NCI-H187 (cell line): ENCODE results near the gene PLXNA2.

Experiments
- DNase-seq, 2 experiments: peaks; one replicate each; lab custom pipeline; 2025; lab: John Stamatoyannopoulos, UW

The PLXNA2 gene

GRCh38 chr1:208203848-208204609, 40.2 kb downstream of the PLXNA2 start:
- DNase-seq: no peak

GRCh38 chr1:208203127-208203847, 40.9 kb downstream of the PLXNA2 start:
- peak; percentile 28 to 81 for DNase-seq

DNA sequence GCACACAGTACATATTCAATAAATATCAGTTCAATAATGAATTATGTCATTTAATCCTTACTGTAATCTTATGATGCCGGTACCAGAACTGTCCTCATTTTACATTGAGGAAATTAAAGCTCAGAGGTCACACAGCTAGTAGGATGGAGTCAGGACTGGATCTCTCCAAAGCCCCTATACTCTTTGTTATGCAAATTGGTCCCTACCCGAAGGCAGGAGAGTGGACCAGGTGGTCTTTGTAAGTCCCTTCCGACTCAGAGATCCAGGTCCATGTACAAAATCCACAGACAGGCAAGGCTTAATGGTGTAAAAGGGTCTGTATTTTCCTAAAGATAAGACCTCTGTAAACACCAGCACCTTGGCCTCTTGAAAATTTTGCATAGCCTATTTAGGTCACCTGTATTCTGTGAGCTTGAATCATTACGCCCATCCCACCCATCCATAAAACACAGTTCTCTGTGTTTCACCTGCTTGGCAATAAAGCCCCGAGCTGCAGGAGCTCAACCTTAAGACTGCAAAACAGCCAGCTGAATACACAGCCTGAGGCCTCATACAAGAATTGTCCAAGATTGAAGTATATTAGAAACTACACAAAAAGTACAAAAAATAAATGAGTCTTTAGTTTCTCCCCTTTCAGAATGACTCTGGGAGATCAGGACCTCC, 41.7 kb downstream of the PLXNA2 start:
- peak in 1 of 2 experiments; percentile 9 for DNase-seq

DNA sequence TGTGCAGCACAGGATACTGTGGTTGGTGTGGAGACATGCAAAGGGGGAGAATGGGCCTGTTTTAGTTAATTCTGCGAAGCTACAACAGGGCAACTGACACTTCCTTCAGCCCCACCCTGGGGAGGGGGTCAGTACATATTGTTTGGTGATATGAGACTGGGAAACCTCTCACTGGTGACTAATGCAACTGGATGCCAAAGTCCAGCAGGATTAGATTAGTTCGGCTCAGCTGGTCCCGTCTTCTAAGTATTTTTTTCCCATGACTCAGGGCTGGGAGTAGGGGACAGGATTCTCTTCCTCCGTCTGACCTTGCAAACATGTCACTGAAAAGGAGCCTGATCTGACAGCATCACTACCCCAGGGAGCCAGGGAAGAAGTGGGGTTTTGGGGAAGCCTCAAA, 43.0 kb downstream of the PLXNA2 start:
- no peak for DNase-seq

GRCh38 chr1:208200116-208200515, 44.1 kb downstream of the PLXNA2 start:
- DNase-seq: no peak

DNA sequence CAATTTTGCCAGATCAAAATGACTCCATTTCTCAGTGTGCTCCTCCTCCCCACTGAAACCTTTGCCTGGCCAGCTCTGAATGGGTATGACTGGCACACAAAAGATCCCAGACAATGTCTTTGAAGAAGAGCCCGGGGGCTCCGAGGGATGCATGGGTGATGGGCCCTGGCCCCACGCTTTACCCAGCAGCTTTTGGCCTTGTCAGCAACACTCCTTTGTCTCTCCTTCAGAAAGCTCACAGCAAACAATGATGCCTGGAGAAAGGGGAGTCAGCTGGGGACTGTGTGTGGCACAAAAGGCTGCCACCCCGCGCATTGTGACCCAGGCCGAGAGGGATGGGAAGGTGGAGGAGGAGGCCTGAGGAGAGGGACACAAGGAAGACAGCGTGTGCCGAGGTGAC, 45.9 kb downstream of the PLXNA2 start:
- DNase-seq: no peak

DNA sequence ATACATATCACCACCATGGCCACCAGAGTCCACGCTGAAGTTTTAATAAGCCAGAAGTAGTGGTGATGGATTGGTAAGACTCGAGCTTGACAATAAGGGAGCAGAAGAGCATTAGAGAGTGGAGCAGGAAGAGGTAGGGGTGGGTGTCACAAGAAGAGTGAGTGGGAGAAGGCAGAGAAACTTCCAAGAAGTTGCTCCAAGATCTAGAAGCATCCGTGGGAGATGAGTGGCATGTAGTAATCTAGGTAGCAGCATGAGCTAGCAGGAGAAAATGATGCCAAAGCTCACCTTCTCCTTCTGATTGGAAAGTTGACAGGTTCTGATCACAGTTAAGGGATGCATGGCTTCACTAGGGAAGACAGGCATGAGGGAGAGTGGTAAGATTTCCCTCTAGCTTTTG, 49.2 kb downstream of the PLXNA2 start:
- no peak for DNase-seq

GRCh38 chr1:208192995-208193394, 51.2 kb downstream of the PLXNA2 start:
- no peak for DNase-seq

GRCh38 chr1:208190784-208191183, 53.4 kb downstream of the PLXNA2 start:
- peak in 1 of 2 experiments; percentile 10 for DNase-seq

DNA sequence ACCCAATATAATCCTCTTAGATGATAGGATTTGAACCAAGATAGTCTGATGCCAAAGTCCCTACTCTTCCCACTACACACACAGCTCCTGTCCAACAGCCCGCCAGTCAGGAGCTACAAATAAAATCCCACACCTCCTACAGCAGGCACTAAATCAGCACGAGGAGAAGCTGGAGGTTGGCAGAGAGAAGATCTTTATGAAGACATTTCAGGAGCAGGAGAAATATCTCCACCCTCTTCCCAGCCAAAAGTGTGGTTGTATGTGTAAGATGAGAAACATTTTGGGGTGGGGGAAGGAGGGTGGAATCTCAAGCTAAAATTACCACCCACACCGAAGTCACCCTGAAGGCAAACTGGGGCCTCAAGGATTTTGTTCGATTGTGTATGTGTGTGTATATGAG, 54.5 kb downstream of the PLXNA2 start:
- DNase-seq: no peak

- DNase-seq: peak in 1 of 2 experiments; percentile 63
These were observed 55.0 kb downstream of the PLXNA2 start for GRCh38 chr1:208189183-208189582.

DNA sequence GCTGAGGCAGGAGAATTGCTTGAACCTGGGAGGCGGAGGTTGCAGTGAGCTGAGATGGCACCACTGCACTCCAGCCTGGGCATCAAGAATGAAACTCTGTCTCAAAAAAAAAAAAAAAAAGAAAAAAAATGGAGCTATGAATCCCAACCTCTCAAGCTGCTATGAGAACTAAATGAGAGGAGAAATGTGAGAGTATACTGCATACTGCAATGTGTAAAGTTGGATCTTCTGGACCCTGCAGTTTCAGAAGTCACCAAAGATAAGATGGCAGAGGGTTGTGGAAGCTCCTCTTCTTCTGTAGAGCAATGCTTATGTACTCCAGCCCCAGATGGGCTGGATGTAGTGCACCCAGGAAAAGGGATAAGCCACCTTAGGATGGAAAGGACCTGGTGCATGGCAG, 55.6 kb downstream of the PLXNA2 start:
- no peak for DNase-seq

GRCh38 chr1:208187499-208188041, 56.6 kb downstream of the PLXNA2 start:
- no peak for DNase-seq

DNA sequence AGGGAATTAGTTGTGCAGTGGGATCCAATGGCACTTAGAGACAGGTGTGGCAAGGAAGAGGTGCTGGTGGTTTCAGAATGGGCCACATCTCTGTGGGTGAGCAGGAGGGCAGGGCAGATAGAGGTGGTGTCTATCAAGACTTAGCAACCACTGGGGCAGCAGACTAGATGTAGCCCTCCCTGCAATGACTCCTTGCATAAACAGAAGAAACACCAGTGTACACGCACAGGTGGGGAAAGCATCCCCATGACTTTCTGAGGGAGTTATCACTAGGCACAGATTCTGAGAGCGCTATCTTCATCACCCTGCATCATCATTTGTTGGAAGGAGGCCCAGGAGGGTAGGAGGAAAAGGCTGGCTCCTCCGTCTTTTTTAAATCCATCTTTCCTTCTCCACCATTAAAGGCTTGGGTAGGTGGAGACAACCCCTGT, 58.4 kb downstream of the PLXNA2 start:
- DNase-seq: peak in 1 of 2 experiments; percentile 53

DNA sequence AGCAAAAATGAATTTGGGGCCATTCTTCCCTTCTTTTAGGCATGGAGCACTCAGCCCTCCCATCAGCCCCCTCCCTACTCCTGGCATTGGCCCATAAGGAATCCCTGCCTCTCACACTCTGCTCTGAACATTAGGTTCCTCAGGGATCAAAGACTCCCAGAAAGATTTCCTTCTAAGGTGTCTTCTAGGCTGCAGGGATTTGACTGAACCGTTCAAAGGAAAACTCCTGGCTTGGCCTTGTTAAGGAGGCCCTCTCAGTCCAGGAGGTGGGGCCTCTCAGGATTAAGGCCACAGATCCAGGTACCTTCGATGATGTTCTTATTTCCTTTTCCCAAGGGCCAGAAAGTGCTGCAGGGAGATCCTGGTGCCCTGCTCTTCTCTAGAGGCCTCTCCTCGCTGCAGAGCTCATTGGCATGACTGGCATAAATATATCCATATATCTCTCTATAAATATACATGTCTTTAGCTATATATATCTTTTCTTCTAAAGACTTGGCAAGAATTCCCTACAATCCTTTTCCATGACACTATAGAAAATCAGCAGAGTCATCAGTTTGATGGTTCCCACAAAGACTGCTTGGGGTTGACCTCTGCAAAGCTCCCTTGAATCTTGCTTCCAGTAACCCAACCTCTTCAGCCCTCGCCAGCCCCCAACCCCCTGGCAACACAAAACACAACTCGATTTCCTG, 59.1 kb downstream of the PLXNA2 start:
- no peak for DNase-seq

DNA sequence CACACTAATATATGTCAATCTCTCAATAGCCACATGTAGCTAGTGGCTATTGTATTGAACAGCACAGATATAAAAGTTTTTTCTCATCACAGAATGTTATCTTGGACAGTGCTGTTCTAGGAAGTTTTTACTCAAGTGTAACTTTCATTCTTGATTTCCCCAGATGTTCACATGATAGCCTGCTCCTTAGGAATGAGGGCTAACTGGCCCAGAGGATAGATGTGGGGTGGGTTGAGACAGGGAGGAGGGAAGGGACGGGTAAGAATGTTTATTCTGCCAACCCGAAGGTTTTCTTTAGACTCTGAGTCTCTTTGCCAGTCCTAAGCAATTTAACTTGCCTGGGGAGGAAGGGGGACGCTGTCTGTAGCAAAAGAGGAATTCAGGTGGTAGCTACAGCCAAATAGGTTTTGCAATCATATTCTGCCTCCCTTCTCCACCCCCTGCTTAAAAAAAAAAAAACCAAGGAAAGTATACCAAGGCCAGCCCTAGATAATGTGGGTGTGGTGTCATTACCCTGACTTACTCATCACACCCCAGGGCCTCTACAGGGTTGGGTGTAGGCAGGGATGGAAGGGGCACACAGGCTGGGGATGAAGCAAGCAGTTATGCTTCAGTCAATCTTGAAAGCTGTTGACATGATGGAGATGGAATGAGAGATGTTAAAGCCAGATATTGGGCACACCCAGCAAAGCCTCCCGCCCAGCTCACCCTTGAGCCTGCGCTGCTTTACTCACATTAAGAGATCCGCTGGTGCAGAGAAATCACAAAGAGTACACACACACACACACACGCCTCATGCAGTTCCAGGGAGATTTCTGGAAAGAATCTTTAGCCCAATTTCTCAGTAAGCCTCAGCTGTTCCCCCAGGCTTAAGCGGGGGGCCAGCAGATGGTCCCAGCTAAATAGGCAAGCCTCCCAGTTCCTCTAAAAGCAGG, 59.9 kb downstream of the PLXNA2 start:
- DNase-seq: peak; percentile 12 to 65

GRCh38 chr1:208182880-208183645, 61.1 kb downstream of the PLXNA2 start:
- DNase-seq: no peak

- DNase-seq: no peak
These were observed 62.8 kb downstream of the PLXNA2 start for GRCh38 chr1:208181364-208181763.

DNA sequence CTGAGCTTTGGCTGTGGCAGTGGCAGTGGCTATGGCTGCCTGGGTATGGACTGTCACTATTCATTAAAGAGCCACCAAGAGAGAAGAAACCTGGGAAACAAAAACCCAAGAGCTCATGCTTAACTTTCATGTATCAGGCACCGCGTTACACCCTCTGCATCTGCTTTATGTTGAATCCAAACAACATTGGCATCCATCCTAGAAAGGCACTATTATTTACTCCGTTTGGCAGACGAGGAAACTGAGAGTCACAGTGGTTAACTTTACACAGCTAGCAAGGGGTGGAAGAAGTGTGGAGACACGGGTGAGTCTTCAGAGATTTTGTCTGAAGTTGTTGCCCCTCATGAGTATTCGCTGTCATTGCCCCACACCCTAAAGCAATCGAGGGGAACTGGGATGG, 63.8 kb downstream of the PLXNA2 start:
- DNase-seq: no peak

- peak in 1 of 2 experiments; percentile 0 for DNase-seq
These were observed 64.2 kb downstream of the PLXNA2 start for GRCh38 chr1:208179961-208180409.
